Mesodermal cell (in vitro differentiated cells): ENCODE results near the gene FAM222A.

Experiments used
- H3K27ac ChIP-seq: 2 replicates; pipeline ENCODE4 v1.7.0; 2013; ENCODE audit warnings: mild to moderate bottlenecking, low read depth, low read length, moderate library complexity; ENCODE audit not compliant: severe bottlenecking
- H3K36me3 ChIP-seq: 2 replicates; pipeline ENCODE4 v1.7.1; 2013; ENCODE audit warnings: mild to moderate bottlenecking, low read length, moderate library complexity; ENCODE audit not compliant: control insufficient read depth, insufficient read depth
- H3K4me1 ChIP-seq: one replicate; pipeline ENCODE4 v1.7.1; 2013; ENCODE audit warnings: mild to moderate bottlenecking, low read length; ENCODE audit not compliant: insufficient read depth, control insufficient read depth, poor library complexity, severe bottlenecking
- H3K4me3 ChIP-seq: 2 replicates; pipeline ENCODE4 v1.7.0; 2013; ENCODE audit warnings: low read length, control low read depth, mild to moderate bottlenecking; ENCODE audit not compliant: insufficient read depth, poor library complexity, severe bottlenecking; ENCODE audit errors: extremely low read depth
- H3K9me3 ChIP-seq: 2 replicates; pipeline ENCODE4 v1.7.1; 2013; ENCODE audit warnings: mild to moderate bottlenecking, low read length, moderate library complexity; ENCODE audit not compliant: control insufficient read depth
- WGBS, 2 experiments: methylation state at CpG; one replicate each; pipeline ENCODE4 v1.1.5; 2013; ENCODE audit warnings: missing lambda C conversion rate in 2 of 2; ENCODE audit not compliant: insufficient coverage in 2 of 2; 5-methylcytosine and 5-hydroxymethylcytosine counted together

FAM222A gene

GRCh38 chr12:109770104-109770860 is 56.7 kb downstream of the FAM222A start:
- H3K27ac ChIP-seq, result no peak overlapping the region
- WGBS, 2 experiments, result 85 to 91% methylated on average over 10 to 12 of the region's 16 CpGs

GRCh38 chr12:109770861-109771670 is 57.4 kb downstream of the FAM222A start:
- Histone ChIP-seq H3K4me3 (no peak overlapping the region), H3K9me3 (no peaks in the 10 kb centered on the region), H3K36me3 (no peaks in the 10 kb centered on the region), H3K27ac (no peak overlapping the region), H3K4me1 (no peaks in the 10 kb centered on the region)
- 91 to 93% methylated on average over 11 to 14 of the region's 17 CpGs for WGBS, 2 experiments

More at GRCh38 chr12:109770104-109770860, 56.7 kb downstream of the FAM222A start:
- H3K36me3 ChIP-seq, result no peaks in the 10 kb centered on the region
- H3K4me3 ChIP-seq, result no peak overlapping the region
- no peaks in the 10 kb centered on the region for H3K4me1 ChIP-seq
- no peaks in the 10 kb centered on the region for H3K9me3 ChIP-seq

- Histone ChIP-seq H3K4me1 (no peaks in the 10 kb centered on the region), H3K36me3 (no peaks in the 10 kb centered on the region), H3K27ac (no peak overlapping the region), H3K9me3 (no peaks in the 10 kb centered on the region), H3K4me3 (no peak overlapping the region)
- 92 to 94% methylated on average over 8 to 14 of the region's 17 CpGs for WGBS, 2 experiments
Measured at GRCh38 chr12:109771746-109772621, 58.4 kb downstream of the FAM222A start.

GRCh38 chr12:109772622-109773321 is 59.1 kb downstream of the FAM222A start:
- Histone ChIP-seq H3K4me3 (no peak overlapping the region), H3K4me1 (peaks cover 7% of the 10 kb centered on the region), H3K9me3 (no peaks in the 10 kb centered on the region), H3K27ac (no peak overlapping the region), H3K36me3 (no peaks in the 10 kb centered on the region)
- WGBS, 2 experiments, result 86 to 92% methylated on average over 9 to 10 of the region's 12 CpGs

- no peak overlapping the region for H3K4me3 ChIP-seq
- H3K27ac ChIP-seq, result no peak overlapping the region
- no peaks in the 10 kb centered on the region for H3K36me3 ChIP-seq
- WGBS, 2 experiments, result 74 to 75% methylated on average over 14 to 15 of the region's 21 CpGs
- H3K9me3 ChIP-seq, result no peaks in the 10 kb centered on the region
- peaks cover 7% of the 10 kb centered on the region for H3K4me1 ChIP-seq
Measured at GRCh38 chr12:109773384-109774011, 59.9 kb downstream of the FAM222A start.

GRCh38 chr12:109775172-109775881 is 61.7 kb downstream of the FAM222A start:
- H3K9me3 ChIP-seq, result peaks cover 6% of the 10 kb centered on the region
- H3K27ac ChIP-seq, result no peak overlapping the region
- no peaks in the 10 kb centered on the region for H3K36me3 ChIP-seq
- H3K4me3 ChIP-seq, result no peak overlapping the region
- WGBS, 2 experiments, result 5 to 37% methylated on average over 4 to 7 of the region's 10 CpGs
- peaks cover 7% of the 10 kb centered on the region for H3K4me1 ChIP-seq

GRCh38 chr12:109776624-109777023 is 63.0 kb downstream of the FAM222A start:
- Histone ChIP-seq H3K27ac (no peak overlapping the region), H3K36me3 (no peaks in the 10 kb centered on the region), H3K4me1 (peaks cover 7% of the 10 kb centered on the region), H3K9me3 (peaks cover 6% of the 10 kb centered on the region), H3K4me3 (no peak overlapping the region)
- 93% methylated on average over 6 of the region's 9 CpGs; no CpG with 5 or more reads in 1 of the 2 experiments for WGBS, 2 experiments

GRCh38 chr12:109777544-109777943 is 63.9 kb downstream of the FAM222A start:
- Histone ChIP-seq H3K4me3 (no peak overlapping the region), H3K27ac (no peak overlapping the region)

GRCh38 chr12:109778684-109779083 is 65.1 kb downstream of the FAM222A start:
- H3K36me3 ChIP-seq, result no peaks in the 10 kb centered on the region
- 100% methylated on average over 1 of the region's 1 CpG; no CpG with 5 or more reads in 1 of the 2 experiments for WGBS, 2 experiments
- H3K27ac ChIP-seq, result no peak overlapping the region
- peaks cover 7% of the 10 kb centered on the region for H3K4me1 ChIP-seq
- no peak overlapping the region for H3K4me3 ChIP-seq
- peaks cover 6% of the 10 kb centered on the region for H3K9me3 ChIP-seq

More at GRCh38 chr12:109777544-109777943, 63.9 kb downstream of the FAM222A start:
- Histone ChIP-seq H3K9me3 (peaks cover 6% of the 10 kb centered on the region), H3K36me3 (no peaks in the 10 kb centered on the region), H3K4me1 (peaks cover 7% of the 10 kb centered on the region)
- WGBS, 2 experiments, result 54 to 67% methylated on average over 4 to 5 of the region's 5 CpGs
